Neural progenitor cell (in vitro differentiated cells): ENCODE measurements around the gene ACOT12. TPM values are rescaled to one million over a fixed set of nuclear protein-coding genes. Genes with fewer than 3 reads are reported as not detected.
A peak's percentile ranks its signal among the peaks of the same experiment; 100 is the strongest.

ENCODE experiments used
- DNase-seq: peaks from one replicate; pipeline ENCODE4 v3.0.0-alpha.2; 2016; ENCODE audit warnings: low spot score
- H2AFZ ChIP-seq: fragments of 200-600 bp; sonication (generic); replicated peaks from 2 replicates; pipeline ENCODE4 v1.6.1; 2016; ENCODE audit warnings: antibody characterized with exemption
- H3F3A ChIP-seq: fragments of 200-600 bp; sonication (generic); 2 replicates; pipeline ENCODE4 v1.6.1; 2016; ENCODE audit warnings: antibody characterized with exemption, low read depth
- H3K27ac ChIP-seq: fragments of 200-600 bp; sonication (generic); 2 replicates; pipeline ENCODE4 v1.5.1; 2016; ENCODE audit warnings: mild to moderate bottlenecking
- H3K27me3 ChIP-seq: fragments of 200-600 bp; sonication (generic); 2 replicates; pipeline ENCODE4 v1.6.1; 2016; ENCODE audit warnings: mild to moderate bottlenecking, moderate library complexity
- H3K36me3 ChIP-seq: fragments of 200-600 bp; sonication (generic); 2 replicates; pipeline ENCODE4 v1.5.1; 2016
- H3K4me1 ChIP-seq: fragments of 200-600 bp; sonication (generic); 2 replicates; pipeline ENCODE4 v1.6.1; 2016; ENCODE audit warnings: mixed run types
- H3K4me2 ChIP-seq: fragments of 200-600 bp; sonication (generic); 2 replicates; pipeline ENCODE4 v1.6.1; 2016
- H3K4me3 ChIP-seq: fragments of 200-600 bp; sonication (generic); 2 replicates; pipeline ENCODE4 v1.5.1; 2016
- H3K79me2 ChIP-seq: fragments of 200-600 bp; sonication (generic); 2 replicates; pipeline ENCODE4 v1.6.1; 2016; ENCODE audit warnings: low read depth
- H3K9ac ChIP-seq: fragments of 200-600 bp; sonication (generic); 2 replicates; pipeline ENCODE4 v1.6.1; 2016
- H3K9me3 ChIP-seq: fragments of 200-600 bp; sonication (generic); 2 replicates; pipeline ENCODE4 v1.5.1; 2016; ENCODE audit warnings: low read depth
- H4K20me1 ChIP-seq: fragments of 200-600 bp; sonication (generic); 2 replicates; pipeline ENCODE4 v1.6.1; 2016; ENCODE audit warnings: low read depth
- H3K27ac Mint-ChIP-seq: 3 replicates; pipeline ENCODE4 v1.8.0; 2021; ENCODE audit warnings: mixed read lengths
- H3K27me3 Mint-ChIP-seq: 2 replicates; pipeline ENCODE4 v1.8.0; 2022; ENCODE audit warnings: low read depth, mild to moderate bottlenecking, inconsistent platforms, moderate library complexity, mixed read lengths; ENCODE audit not compliant: insufficient read depth
- H3K36me3 Mint-ChIP-seq: 3 replicates; pipeline ENCODE4 v1.8.0; 2021; ENCODE audit warnings: mixed read lengths
- H3K4me1 Mint-ChIP-seq: 3 replicates; pipeline ENCODE4 v1.8.0; 2021; ENCODE audit warnings: mixed read lengths
- H3K4me3 Mint-ChIP-seq: 3 replicates; pipeline ENCODE4 v1.8.0; 2021; ENCODE audit warnings: mild to moderate bottlenecking, moderate library complexity, mixed read lengths
- H3K9me3 Mint-ChIP-seq: 3 replicates; pipeline ENCODE4 v1.8.0; 2020; ENCODE audit warnings: mixed read lengths
- EZH2 ChIP-seq: fragments of 200-600 bp; sonication (generic); IDR thresholded peaks from 2 replicates; pipeline ENCODE4 v1.6.1; 2017; ENCODE audit warnings: antibody characterized with exemption, mild to moderate bottlenecking, moderate library complexity
- EZH2phosphoT487 ChIP-seq: fragments of 200-600 bp; sonication (generic); IDR thresholded peaks from 2 replicates; pipeline ENCODE4 v1.6.1; 2017; ENCODE audit warnings: antibody characterized with exemption
- total RNA-seq: library from RNA; depleted of rRNA; stranded (reverse); fragments of >200 nt; gene quantifications from 2 replicates; pipeline ENCODE4 v1.2.3, GENCODE V29; 2015; ENCODE audit warnings: low replicate concordance
- TF ChIP-seq, protein P1 (sequence below): fragments of 200-600 bp; sonication (generic); IDR thresholded peaks from 2 replicates; pipeline ENCODE4 v1.5.1; 2017; ENCODE audit warnings: antibody characterized with exemption, mild to moderate bottlenecking

The ACOT12 gene
- total RNA-seq, 1 donor from 2014 or later = not detected

DNA sequence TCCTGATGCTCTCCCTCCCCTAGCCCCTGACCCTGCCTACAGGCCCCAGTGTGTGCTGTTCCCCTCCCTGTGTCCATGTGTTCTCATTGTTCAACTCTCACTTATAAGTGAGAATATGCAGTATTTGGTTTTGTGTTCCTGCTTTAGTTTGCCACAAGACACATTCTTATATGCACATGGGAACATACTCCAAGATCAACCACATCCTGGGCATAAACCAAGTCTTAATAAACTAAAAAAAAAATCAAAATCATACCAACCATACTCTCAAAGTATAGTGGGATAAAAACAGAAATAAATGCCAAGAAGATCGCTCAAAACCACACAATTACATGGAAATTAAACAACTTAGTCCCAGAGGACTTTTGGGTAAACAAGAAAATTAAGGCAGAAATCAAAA is 103.8 kb downstream of the ACOT12 start:
- peaks cover 42% of the 10 kb centered on the region for H3K9me3 Mint-ChIP-seq
- H3K36me3 Mint-ChIP-seq = peaks cover 34% of the 10 kb centered on the region
- no peak overlapping the region for H3K27ac Mint-ChIP-seq
- no peaks in the 10 kb centered on the region for H4K20me1 ChIP-seq
- H3K9me3 ChIP-seq = no peaks in the 10 kb centered on the region
- no peaks in the 10 kb centered on the region for H3F3A ChIP-seq
- no peaks in the 10 kb centered on the region for H3K27me3 Mint-ChIP-seq
- no peaks in the 10 kb centered on the region for H3K4me1 Mint-ChIP-seq
- peaks cover 98% of the 10 kb centered on the region for H3K79me2 ChIP-seq
- no peak for DNase-seq
- no peak overlapping the region for H3K27ac ChIP-seq
- no peaks in the 10 kb centered on the region for H3K4me1 ChIP-seq
- H3K4me3 ChIP-seq = no peak overlapping the region
- no peak overlapping the region for H3K4me2 ChIP-seq
- no peaks in the 10 kb centered on the region for H3K27me3 ChIP-seq
- no peak overlapping the region for H3K4me3 Mint-ChIP-seq
- no peaks in the 10 kb centered on the region for H3K36me3 ChIP-seq
- H2AFZ ChIP-seq = no peak overlapping the region
- TF ChIP-seq, protein P1, sequence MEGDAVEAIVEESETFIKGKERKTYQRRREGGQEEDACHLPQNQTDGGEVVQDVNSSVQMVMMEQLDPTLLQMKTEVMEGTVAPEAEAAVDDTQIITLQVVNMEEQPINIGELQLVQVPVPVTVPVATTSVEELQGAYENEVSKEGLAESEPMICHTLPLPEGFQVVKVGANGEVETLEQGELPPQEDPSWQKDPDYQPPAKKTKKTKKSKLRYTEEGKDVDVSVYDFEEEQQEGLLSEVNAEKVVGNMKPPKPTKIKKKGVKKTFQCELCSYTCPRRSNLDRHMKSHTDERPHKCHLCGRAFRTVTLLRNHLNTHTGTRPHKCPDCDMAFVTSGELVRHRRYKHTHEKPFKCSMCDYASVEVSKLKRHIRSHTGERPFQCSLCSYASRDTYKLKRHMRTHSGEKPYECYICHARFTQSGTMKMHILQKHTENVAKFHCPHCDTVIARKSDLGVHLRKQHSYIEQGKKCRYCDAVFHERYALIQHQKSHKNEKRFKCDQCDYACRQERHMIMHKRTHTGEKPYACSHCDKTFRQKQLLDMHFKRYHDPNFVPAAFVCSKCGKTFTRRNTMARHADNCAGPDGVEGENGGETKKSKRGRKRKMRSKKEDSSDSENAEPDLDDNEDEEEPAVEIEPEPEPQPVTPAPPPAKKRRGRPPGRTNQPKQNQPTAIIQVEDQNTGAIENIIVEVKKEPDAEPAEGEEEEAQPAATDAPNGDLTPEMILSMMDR = no peak
- TF ChIP-seq EZH2 (no peak), EZH2phosphoT487 (no peak)
- no peak overlapping the region for H3K9ac ChIP-seq

DNA sequence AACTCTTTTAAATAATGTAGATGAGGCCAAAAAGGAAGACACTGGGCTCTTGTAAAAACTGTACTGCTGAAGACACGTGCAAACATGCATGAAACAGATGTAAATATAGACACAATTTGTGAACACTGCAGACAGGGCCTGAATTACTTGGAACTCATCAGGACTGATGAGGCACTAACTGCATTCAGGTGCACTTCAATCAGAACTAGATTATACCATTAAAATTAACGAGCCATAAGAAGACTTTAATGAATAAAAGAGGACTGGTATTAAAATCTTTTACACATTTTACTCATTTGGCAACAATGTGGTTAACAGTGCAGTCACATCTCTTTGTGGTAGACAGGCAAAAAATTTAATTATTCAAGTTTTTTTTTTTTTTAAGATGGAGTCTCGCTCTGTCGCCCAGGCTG is 105.9 kb downstream of the ACOT12 start:
- Histone ChIP-seq H3K27me3 (no peaks in the 10 kb centered on the region), H3K4me1 (no peaks in the 10 kb centered on the region), H2AFZ (no peak overlapping the region), H4K20me1 (no peaks in the 10 kb centered on the region), H3K4me3 (no peak overlapping the region), H3F3A (no peaks in the 10 kb centered on the region), H3K27ac (no peak overlapping the region), H3K9ac (no peak overlapping the region), H3K79me2 (peaks cover 95% of the 10 kb centered on the region), H3K9me3 (no peaks in the 10 kb centered on the region), H3K36me3 (peaks cover 5% of the 10 kb centered on the region), H3K4me2 (no peak overlapping the region)
- Mint-ChIP-seq H3K9me3 (peaks cover 36% of the 10 kb centered on the region), H3K27me3 (no peaks in the 10 kb centered on the region), H3K4me1 (no peaks in the 10 kb centered on the region), H3K4me3 (no peak overlapping the region), H3K27ac (no peak overlapping the region), H3K36me3 (peaks cover 29% of the 10 kb centered on the region)
- no peak for TF ChIP-seq EZH2phosphoT487
- no peak for DNase-seq

DNA sequence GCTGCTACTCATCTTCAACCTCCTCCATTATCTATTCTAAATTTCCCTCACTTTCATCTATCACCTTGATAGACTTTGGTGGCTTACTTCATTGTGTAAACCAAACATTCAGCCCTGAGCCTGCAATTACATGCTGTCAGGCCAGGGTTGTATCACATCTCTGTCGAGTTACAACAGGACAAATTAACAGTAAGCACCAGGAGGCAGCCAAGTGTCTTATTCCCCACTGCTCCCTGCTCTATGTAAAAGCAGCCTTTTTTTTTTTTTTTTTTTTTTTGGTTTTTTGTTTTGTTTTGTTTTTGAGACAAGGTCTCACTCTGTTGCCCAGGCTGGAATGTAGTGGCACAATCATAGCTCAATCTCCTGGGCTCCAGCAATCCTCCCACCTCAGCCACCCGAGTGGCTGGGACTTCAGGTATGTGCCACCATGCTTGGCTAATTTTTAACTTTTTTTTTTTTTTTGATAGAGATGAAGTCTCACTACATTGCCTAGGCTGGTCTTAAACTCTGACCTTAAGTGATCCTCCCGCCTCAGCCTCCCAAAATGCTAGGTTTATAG is 107.8 kb downstream of the ACOT12 start:
- peaks cover 87% of the 10 kb centered on the region for H3K79me2 ChIP-seq
- peaks cover 6% of the 10 kb centered on the region for H3K36me3 ChIP-seq
- Mint-ChIP-seq H3K27ac (no peak overlapping the region), H3K27me3 (no peaks in the 10 kb centered on the region), H3K4me3 (no peak overlapping the region), H3K4me1 (no peaks in the 10 kb centered on the region), H3K36me3 (peaks cover 18% of the 10 kb centered on the region), H3K9me3 (peaks cover 27% of the 10 kb centered on the region)
- H3K9ac ChIP-seq = no peak overlapping the region
- no peaks in the 10 kb centered on the region for H3K4me1 ChIP-seq
- no peak overlapping the region for H3K4me3 ChIP-seq
- peak; percentile 7 for DNase-seq
- H2AFZ ChIP-seq = no peak overlapping the region
- H3K9me3 ChIP-seq = no peaks in the 10 kb centered on the region
- no peaks in the 10 kb centered on the region for H4K20me1 ChIP-seq
- no peaks in the 10 kb centered on the region for H3F3A ChIP-seq
- H3K27me3 ChIP-seq = no peaks in the 10 kb centered on the region
- no peak overlapping the region for H3K27ac ChIP-seq
- TF ChIP-seq EZH2 = no peak
- no peak for TF ChIP-seq EZH2phosphoT487
- TF ChIP-seq, protein P1 = no peak
- no peak overlapping the region for H3K4me2 ChIP-seq

DNA sequence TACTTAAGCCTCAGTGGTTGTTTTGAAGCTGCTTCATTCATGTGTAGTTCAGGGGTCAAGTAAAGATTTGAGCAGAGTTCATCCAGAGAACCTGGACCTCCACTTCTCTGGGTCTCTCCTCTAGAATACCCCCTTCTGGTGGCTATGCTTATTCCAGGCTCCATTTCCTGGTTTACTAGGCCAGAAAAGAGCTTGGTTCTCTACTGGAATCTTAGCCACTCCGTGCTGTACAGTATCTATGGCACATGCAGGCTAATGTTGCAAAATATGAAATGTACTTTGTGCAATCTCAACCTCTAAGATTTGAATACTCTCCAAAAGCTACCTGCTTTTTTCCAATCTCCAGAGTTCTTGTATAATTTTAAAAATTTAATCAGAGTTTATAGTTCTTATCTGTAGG is 110.0 kb downstream of the ACOT12 start:
- TF ChIP-seq EZH2 (no peak), EZH2phosphoT487 (no peak)
- TF ChIP-seq, protein P1 = no peak
- H3K27ac Mint-ChIP-seq = no peak overlapping the region
- H3K4me3 Mint-ChIP-seq = no peak overlapping the region
- Histone ChIP-seq H3K9me3 (no peaks in the 10 kb centered on the region), H4K20me1 (no peaks in the 10 kb centered on the region), H3K4me3 (no peak overlapping the region), H3K4me1 (no peaks in the 10 kb centered on the region), H2AFZ (no peak overlapping the region), H3K27ac (no peak overlapping the region), H3F3A (no peaks in the 10 kb centered on the region), H3K27me3 (no peaks in the 10 kb centered on the region), H3K4me2 (no peak overlapping the region), H3K9ac (no peak overlapping the region), H3K36me3 (peaks cover 6% of the 10 kb centered on the region), H3K79me2 (peaks cover 66% of the 10 kb centered on the region)
- no peak for DNase-seq
- peaks cover 23% of the 10 kb centered on the region for H3K9me3 Mint-ChIP-seq
- peaks cover 15% of the 10 kb centered on the region for H3K36me3 Mint-ChIP-seq
- H3K27me3 Mint-ChIP-seq = no peaks in the 10 kb centered on the region
- H3K4me1 Mint-ChIP-seq = no peaks in the 10 kb centered on the region

Other genes starting within 250 kb of the ACOT12 start
- gene CKMT2, start 160.8 kb downstream of the ACOT12 start, total RNA-seq = not detected in 2 replicates
- gene ZCCHC9, start 92.5 kb downstream of the ACOT12 start, total RNA-seq = 41.3 and 57.4 TPM in 2 replicates